MM.1S (cell line): Measurements from ENCODE around the gene KIRREL3.

ENCODE experiments used
- DNase-seq: peaks from one replicate; pipeline ENCODE4 v3.0.0-alpha.2; 2015
- H2AFZ ChIP-seq: fragments of 300-600 bp; sonication (generic); 2 replicates; pipeline ENCODE4 v1.6.0; 2016; ENCODE audit warnings: antibody characterized with exemption, low read length
- H3F3A ChIP-seq: fragments of 300-600 bp; sonication (generic); 2 replicates; pipeline ENCODE4 v1.6.1; 2016; ENCODE audit warnings: mild to moderate bottlenecking, antibody characterized with exemption, low read length, moderate library complexity, mixed read lengths; ENCODE audit not compliant: insufficient read depth
- H3K27ac ChIP-seq: fragments of 300-600 bp; sonication (generic); 2 replicates; pipeline ENCODE4 v1.5.1; 2016; ENCODE audit warnings: mild to moderate bottlenecking, low read length
- H3K27me3 ChIP-seq: fragments of 300-600 bp; sonication (generic); replicated peaks from 2 replicates; pipeline ENCODE4 v1.6.0; 2016; ENCODE audit warnings: low read length; ENCODE audit not compliant: insufficient read depth
- H3K36me3 ChIP-seq: fragments of 300-600 bp; sonication (generic); replicated peaks from 2 replicates; pipeline ENCODE4 v1.6.1; 2016; ENCODE audit warnings: mild to moderate bottlenecking, low read length, mixed read lengths; ENCODE audit not compliant: insufficient read depth
- H3K4me1 ChIP-seq: fragments of 300-600 bp; sonication (generic); 2 replicates; pipeline ENCODE4 v1.6.1; 2016; ENCODE audit warnings: low read length, mixed read lengths
- H3K4me2 ChIP-seq: fragments of 300-600 bp; sonication (generic); 2 replicates; pipeline ENCODE4 v1.6.0; 2016; ENCODE audit warnings: low read depth, low read length
- H3K4me3 ChIP-seq: fragments of 300-600 bp; sonication (generic); 2 replicates; pipeline ENCODE4 v1.5.1; 2016; ENCODE audit warnings: low read length, mixed read lengths
- H3K79me2 ChIP-seq: fragments of 300-600 bp; sonication (generic); 2 replicates; pipeline ENCODE4 v1.6.1; 2016; ENCODE audit warnings: mixed run types, low read length, mixed read lengths
- H3K9ac ChIP-seq: fragments of 300-600 bp; sonication (generic); 2 replicates; pipeline ENCODE4 v1.6.1; 2016; ENCODE audit warnings: low read length, mixed read lengths
- H3K9me2 ChIP-seq: fragments of 300-600 bp; sonication (generic); replicated peaks from 2 replicates; pipeline ENCODE4 v1.6.1; 2016; ENCODE audit warnings: mild to moderate bottlenecking, low read length, mixed read lengths; ENCODE audit not compliant: insufficient read depth
- H3K9me3 ChIP-seq: fragments of 300-600 bp; sonication (generic); replicated peaks from 2 replicates; pipeline ENCODE4 v1.6.1; 2016; ENCODE audit warnings: mild to moderate bottlenecking, low read length, mixed read lengths; ENCODE audit not compliant: insufficient read depth
- H4K20me1 ChIP-seq: fragments of 300-600 bp; sonication (generic); 2 replicates; pipeline ENCODE4 v1.6.1; 2016; ENCODE audit warnings: mild to moderate bottlenecking, low read length, moderate library complexity, mixed read lengths; ENCODE audit not compliant: insufficient read depth
- CTCF ChIP-seq: fragments of 300-600 bp; sonication (generic); IDR thresholded peaks from 2 replicates; pipeline ENCODE4 v1.5.1; 2016; ENCODE audit warnings: antibody characterized with exemption, low read length, mixed read lengths
- EZH2 ChIP-seq: fragments of 300-600 bp; sonication (generic); optimal IDR thresholded peaks from 2 replicates; pipeline ENCODE3; 2017; ENCODE audit warnings: low read depth, mild to moderate bottlenecking, antibody characterized with exemption, low read length, mixed read lengths
- EZH2phosphoT487 ChIP-seq: fragments of 300-600 bp; sonication (generic); IDR thresholded peaks from 2 replicates; pipeline ENCODE4 v1.6.1; 2018; ENCODE audit warnings: antibody characterized with exemption, low read length

KIRREL3 gene

GRCh38 chr11:126591966-126592489 is 408.5 kb downstream of the KIRREL3 start:
- no peak for DNase-seq
- Histone ChIP-seq H3K4me2 (no peak overlapping the region), H3K36me3 (no peaks in the 10 kb centered on the region), H3K27me3 (no peaks in the 10 kb centered on the region), H3K4me1 (no peaks in the 10 kb centered on the region), H2AFZ (no peak overlapping the region), H3K4me3 (no peak overlapping the region), H3K27ac (no peak overlapping the region), H3K9me2 (no peaks in the 10 kb centered on the region), H3F3A (no peaks in the 10 kb centered on the region), H4K20me1 (no peaks in the 10 kb centered on the region), H3K9ac (no peak overlapping the region), H3K79me2 (no peaks in the 10 kb centered on the region), H3K9me3 (no peaks in the 10 kb centered on the region)
- TF ChIP-seq EZH2phosphoT487 (no peak), EZH2 (no peak), CTCF (no peak)

- Histone ChIP-seq H2AFZ (no peak overlapping the region), H3K9me2 (no peaks in the 10 kb centered on the region), H3K4me1 (no peaks in the 10 kb centered on the region), H3K27me3 (no peaks in the 10 kb centered on the region), H3K9ac (no peak overlapping the region), H3K4me2 (no peak overlapping the region), H4K20me1 (no peaks in the 10 kb centered on the region), H3F3A (no peaks in the 10 kb centered on the region), H3K79me2 (no peaks in the 10 kb centered on the region), H3K9me3 (no peaks in the 10 kb centered on the region), H3K27ac (no peak overlapping the region), H3K36me3 (no peaks in the 10 kb centered on the region), H3K4me3 (no peak overlapping the region)
- no peak for TF ChIP-seq EZH2
- no peak for TF ChIP-seq CTCF
- TF ChIP-seq EZH2phosphoT487: no peak
- DNase-seq: no peak
Measured at GRCh38 chr11:126589492-126589803, 411.1 kb downstream of the KIRREL3 start.

- H3K4me3 ChIP-seq: no peak overlapping the region
- H3K27ac ChIP-seq: no peak overlapping the region
- no peaks in the 10 kb centered on the region for H3F3A ChIP-seq
- H3K9me3 ChIP-seq: no peaks in the 10 kb centered on the region
- H3K9ac ChIP-seq: no peak overlapping the region
- H3K4me2 ChIP-seq: no peak overlapping the region
- no peaks in the 10 kb centered on the region for H3K79me2 ChIP-seq
- H3K4me1 ChIP-seq: no peaks in the 10 kb centered on the region
- no peaks in the 10 kb centered on the region for H3K9me2 ChIP-seq
- H4K20me1 ChIP-seq: no peaks in the 10 kb centered on the region
- H2AFZ ChIP-seq: no peak overlapping the region
- DNase-seq: no peak
- H3K36me3 ChIP-seq: no peaks in the 10 kb centered on the region
- TF ChIP-seq CTCF (no peak), EZH2phosphoT487 (no peak), EZH2 (no peak)
- H3K27me3 ChIP-seq: no peaks in the 10 kb centered on the region
Measured at GRCh38 chr11:126588630-126589491, 411.7 kb downstream of the KIRREL3 start.
